Caco-2 (cell line): ENCODE results near the gene BGN. TPM values are rescaled to one million over a fixed set of nuclear protein-coding genes. Genes with fewer than 3 reads are reported as not detected.

Experiments
- BruUV-seq: library from RNA; stranded (reverse); fragments of 400-500 nt; replicated peaks from 2 replicates; lab custom pipeline; 2021; lab: Mats Ljungman, UMichigan
- CTCF ChIA-PET: fragments of 300-600 bp; sonication (Branson Sonifier 250); formaldehyde crosslinking; loops from one replicate; lab custom pipeline; 2022; ENCODE audit warnings: antibody characterized with exemption; lab: Charles Lee
- POLR2A ChIA-PET: fragments of 300-600 bp; sonication (Branson Sonifier 250); formaldehyde crosslinking; loops from one replicate; lab custom pipeline; 2022; ENCODE audit warnings: antibody characterized with exemption; lab: Charles Lee
- DNase-seq, 2 experiments: peaks; one replicate each; pipeline versions ENCODE4 v3.0.0 to v3.0.0-alpha.2; 2020 to 2022
- H3K27me3 ChIP-seq: replicated peaks from 2 replicates; pipeline ENCODE4 v1.6.0; 2011; ENCODE audit warnings: low read length; ENCODE audit not compliant: control insufficient read depth, insufficient read depth
- H3K36me3 ChIP-seq: 2 replicates; pipeline ENCODE4 v1.5.1; 2011; ENCODE audit warnings: low read length; ENCODE audit not compliant: control insufficient read depth, insufficient read depth
- H3K4me1 ChIP-seq: fragments of 250-450 bp; sonication (Bioruptor Pico); 2 replicates; pipeline ENCODE4 v1.5.1; 2020; ENCODE audit warnings: mild to moderate bottlenecking
- H3K4me3 ChIP-seq: 2 replicates; pipeline ENCODE4 v1.5.1; 2011; ENCODE audit warnings: low read depth, mild to moderate bottlenecking, control low read depth, low read length
- H3K9me3 ChIP-seq: fragments of 250-450 bp; sonication (Bioruptor Pico); 2 replicates; pipeline ENCODE4 v1.5.1; 2020; ENCODE audit warnings: mild to moderate bottlenecking, moderate library complexity
- H3K27ac Mint-ChIP-seq: one replicate; pipeline ENCODE4 v1.8.0; 2022; ENCODE audit warnings: mixed read lengths; ENCODE audit not compliant: unreplicated experiment
- H3K27me3 Mint-ChIP-seq: one replicate; pipeline ENCODE4 v1.8.0; 2022; ENCODE audit warnings: mixed read lengths; ENCODE audit not compliant: insufficient read depth, unreplicated experiment
- H3K36me3 Mint-ChIP-seq: one replicate; pipeline ENCODE4 v1.8.0; 2022; ENCODE audit warnings: mild to moderate bottlenecking, mixed read lengths; ENCODE audit not compliant: insufficient read depth, unreplicated experiment
- H3K4me1 Mint-ChIP-seq: one replicate; pipeline ENCODE4 v1.8.0; 2022; ENCODE audit warnings: low read depth, mixed read lengths; ENCODE audit not compliant: unreplicated experiment
- H3K4me3 Mint-ChIP-seq: one replicate; pipeline ENCODE4 v1.8.0; 2022; ENCODE audit warnings: mild to moderate bottlenecking, moderate library complexity, mixed read lengths; ENCODE audit not compliant: unreplicated experiment
- H3K9me3 Mint-ChIP-seq: one replicate; pipeline ENCODE4 v1.8.0; 2022; ENCODE audit warnings: mixed read lengths; ENCODE audit not compliant: unreplicated experiment
- intact Hi-C: fragments of 100-400 bp; cut with micrococcal nuclease; formaldehyde crosslinking; loops from one replicate; pipeline ENCODE4 v1.10.0; 2022; ENCODE audit not compliant: unreplicated experiment
- total RNA-seq: library from RNA; stranded (reverse); gene quantifications from 2 replicates; pipeline ENCODE4 v1.2.3, GENCODE V29; 2022
- TF ChIP-seq, protein P1 (sequence below), 2 experiments: fragments of 200-600 bp in 1 of 2; IDR thresholded peaks; 1 replicate in 1 of 2; 2 replicates in 1 of 2; pipeline versions ENCODE4 v1.5.1 to v1.8.0; 2011 to 2022; ENCODE audit warnings: antibody characterized with exemption in 1 of 2, control low read depth in 1 of 2, inconsistent platforms in 1 of 2, low read depth in 1 of 2, low read length in 1 of 2, mild to moderate bottlenecking in 1 of 2, moderate library complexity in 1 of 2; ENCODE audit not compliant: insufficient read depth in 1 of 2, severe bottlenecking in 1 of 2, unreplicated experiment in 1 of 2

BGN gene
- total RNA-seq, 1 experiment from 2014 or later, result 9.9 TPM

DNA sequence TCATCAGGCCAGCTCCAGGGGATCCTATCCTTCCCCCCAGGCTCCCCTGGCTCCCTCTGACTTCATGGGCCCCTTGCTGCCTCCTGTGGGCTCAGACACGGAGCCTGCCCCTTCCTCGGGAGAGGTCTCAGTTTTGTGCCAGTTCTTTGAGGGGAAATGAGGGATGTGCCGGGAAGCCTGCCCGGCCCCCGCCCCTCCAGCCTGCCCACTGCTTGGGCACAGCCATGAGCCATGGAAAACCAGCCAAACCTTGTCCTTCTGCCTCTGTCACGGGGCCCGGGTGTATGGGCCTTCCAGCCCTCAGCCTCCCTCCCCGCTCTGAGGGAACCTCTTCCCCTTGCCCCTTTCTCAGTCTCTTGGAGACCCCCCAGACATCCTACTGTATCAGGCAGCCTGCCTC, 6.8 kb downstream of the BGN start:
- intact Hi-C loops, result no loop called here
- H3K27me3 ChIP-seq, result no peaks in the 10 kb centered on the region
- Mint-ChIP-seq H3K27ac (no peak overlapping the region), H3K4me3 (no peak overlapping the region), H3K27me3 (no peaks in the 10 kb centered on the region), H3K36me3 (no peaks in the 10 kb centered on the region), H3K9me3 (no peaks in the 10 kb centered on the region), H3K4me1 (no peaks in the 10 kb centered on the region)
- CTCF ChIA-PET, result no interaction called here
- no peaks in the 10 kb centered on the region for H3K9me3 ChIP-seq
- H3K36me3 ChIP-seq, result no peaks in the 10 kb centered on the region
- TF ChIP-seq, protein P1, sequence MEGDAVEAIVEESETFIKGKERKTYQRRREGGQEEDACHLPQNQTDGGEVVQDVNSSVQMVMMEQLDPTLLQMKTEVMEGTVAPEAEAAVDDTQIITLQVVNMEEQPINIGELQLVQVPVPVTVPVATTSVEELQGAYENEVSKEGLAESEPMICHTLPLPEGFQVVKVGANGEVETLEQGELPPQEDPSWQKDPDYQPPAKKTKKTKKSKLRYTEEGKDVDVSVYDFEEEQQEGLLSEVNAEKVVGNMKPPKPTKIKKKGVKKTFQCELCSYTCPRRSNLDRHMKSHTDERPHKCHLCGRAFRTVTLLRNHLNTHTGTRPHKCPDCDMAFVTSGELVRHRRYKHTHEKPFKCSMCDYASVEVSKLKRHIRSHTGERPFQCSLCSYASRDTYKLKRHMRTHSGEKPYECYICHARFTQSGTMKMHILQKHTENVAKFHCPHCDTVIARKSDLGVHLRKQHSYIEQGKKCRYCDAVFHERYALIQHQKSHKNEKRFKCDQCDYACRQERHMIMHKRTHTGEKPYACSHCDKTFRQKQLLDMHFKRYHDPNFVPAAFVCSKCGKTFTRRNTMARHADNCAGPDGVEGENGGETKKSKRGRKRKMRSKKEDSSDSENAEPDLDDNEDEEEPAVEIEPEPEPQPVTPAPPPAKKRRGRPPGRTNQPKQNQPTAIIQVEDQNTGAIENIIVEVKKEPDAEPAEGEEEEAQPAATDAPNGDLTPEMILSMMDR (IDR thresholded peaks at IDR 0.05; ENCODE audit: insufficient read depth in 1 of 2, low read depth in 1 of 2, low read length in 1 of 2, severe bottlenecking in 1 of 2, unreplicated experiment in 1 of 2), result no peak
- H3K4me3 ChIP-seq, result no peak overlapping the region
- POLR2A ChIA-PET, result no interaction called here
- no peak for DNase-seq
- no peaks in the 10 kb centered on the region for H3K4me1 ChIP-seq
- BruUV-seq, result no TSS peak

DNA sequence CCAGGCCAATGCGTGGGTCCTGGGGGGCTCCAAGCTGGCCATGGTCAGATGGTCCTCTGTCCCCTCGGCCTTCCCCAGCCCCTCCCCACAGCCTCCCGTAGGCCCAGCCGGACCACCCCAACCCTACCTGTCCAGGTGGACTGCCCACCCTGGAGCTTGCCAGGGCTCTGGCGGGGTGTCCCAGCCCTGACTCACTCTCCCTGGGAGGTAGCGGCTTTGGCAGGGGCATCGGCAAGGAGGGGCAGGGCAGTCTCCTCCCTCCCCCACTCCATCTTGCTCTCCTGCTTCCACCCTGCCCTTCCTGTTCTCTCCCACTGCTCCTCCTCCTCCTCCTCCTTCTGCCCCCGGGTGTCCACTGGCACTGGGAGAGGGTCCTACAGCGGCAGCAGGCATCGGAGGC, 7.4 kb downstream of the BGN start:
- ChIA-PET CTCF (no interaction called here), POLR2A (no interaction called here)
- no peaks in the 10 kb centered on the region for H3K9me3 ChIP-seq
- H3K27me3 ChIP-seq, result no peaks in the 10 kb centered on the region
- no peaks in the 10 kb centered on the region for H3K4me1 ChIP-seq
- TF ChIP-seq, protein P1 (IDR thresholded peaks at IDR 0.05; ENCODE audit: insufficient read depth in 1 of 2, low read depth in 1 of 2, low read length in 1 of 2, severe bottlenecking in 1 of 2, unreplicated experiment in 1 of 2), result no peak
- Mint-ChIP-seq H3K4me1 (no peaks in the 10 kb centered on the region), H3K36me3 (no peaks in the 10 kb centered on the region), H3K27ac (no peak overlapping the region), H3K9me3 (no peaks in the 10 kb centered on the region), H3K27me3 (no peaks in the 10 kb centered on the region), H3K4me3 (no peak overlapping the region)
- no peak for DNase-seq
- intact Hi-C loops, result no loop called here
- no TSS peak for BruUV-seq
- no peak overlapping the region for H3K4me3 ChIP-seq
- H3K36me3 ChIP-seq, result no peaks in the 10 kb centered on the region

DNA sequence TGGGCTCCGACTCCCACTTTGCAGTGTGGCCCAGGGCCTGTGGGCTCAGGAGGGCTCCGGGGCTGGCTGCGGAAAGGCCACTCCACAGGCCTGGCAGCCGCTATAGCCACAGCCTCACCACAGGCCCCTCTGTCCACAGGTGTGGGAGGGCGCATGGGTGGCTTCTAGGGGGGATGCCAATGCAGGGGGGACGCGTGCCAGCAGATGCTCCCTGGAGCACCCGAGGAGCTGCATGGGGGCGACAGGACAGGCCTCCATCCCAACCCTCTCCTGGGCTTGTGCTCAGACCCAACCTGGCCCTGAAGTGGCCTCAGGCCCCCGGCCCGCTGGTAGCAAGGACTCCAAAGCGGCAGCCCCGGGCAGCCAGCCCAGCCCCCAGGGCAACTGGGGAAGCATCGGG, 8.0 kb downstream of the BGN start:
- Mint-ChIP-seq H3K27ac (no peak overlapping the region), H3K4me3 (no peak overlapping the region), H3K4me1 (no peaks in the 10 kb centered on the region), H3K9me3 (no peaks in the 10 kb centered on the region), H3K36me3 (no peaks in the 10 kb centered on the region), H3K27me3 (no peaks in the 10 kb centered on the region)
- Histone ChIP-seq H3K36me3 (no peaks in the 10 kb centered on the region), H3K27me3 (no peaks in the 10 kb centered on the region), H3K9me3 (no peaks in the 10 kb centered on the region), H3K4me3 (no peak overlapping the region), H3K4me1 (no peaks in the 10 kb centered on the region)
- BruUV-seq, result no TSS peak
- POLR2A ChIA-PET, result no interaction called here
- CTCF ChIA-PET, result no interaction called here
- DNase-seq, result no peak
- TF ChIP-seq, protein P1 (IDR thresholded peaks at IDR 0.05; ENCODE audit: insufficient read depth in 1 of 2, low read depth in 1 of 2, low read length in 1 of 2, severe bottlenecking in 1 of 2, unreplicated experiment in 1 of 2), result no peak
- intact Hi-C loops, result no loop called here
